Pancreas (tissue), 10 donors: ENCODE results near the gene CNTN5. TPM values are rescaled to one million over a fixed set of nuclear protein-coding genes. Genes with fewer than 3 reads are reported as not detected.

ENCODE experiments used
- ATAC-seq, 4 donors: fragments of 200-7000 bp; cut with Tn5 transposase; one replicate each; pipeline versions ENCODE4 v1.8.0 to v1.9.1; 2020; ENCODE audit warnings: mild to moderate bottlenecking in 4 of 4, moderate library complexity in 4 of 4
- DNase-seq, 6 donors: peaks; one replicate each; pipeline ENCODE4 v3.0.0-alpha.2; 2020
- FAIRE-seq: peaks from 2 replicates; lab custom pipeline; 2012; peaks lifted over from hg19 to GRCh38; lab: Jason Lieb, UNC
- H3K27ac ChIP-seq, 4 donors: fragments of 200-600 bp; sonication (generic); 1 replicate in 3 of 4; 2 replicates in 1 of 4; pipeline versions ENCODE4 v1.5.0 to v1.8.0; 2020
- H3K27me3 ChIP-seq, 4 donors: fragments of 200-600 bp; one replicate each; pipeline ENCODE4 v1.8.0; 2021
- H3K36me3 ChIP-seq, 3 donors: fragments of 200-600 bp; sonication (generic) in 1 of 3; one replicate each; pipeline versions ENCODE4 v1.5.0 to v1.8.0; 2020 to 2021
- H3K4me1 ChIP-seq, 3 donors: fragments of 200-600 bp; one replicate each; pipeline ENCODE4 v1.8.0; 2021
- H3K4me3 ChIP-seq, 4 donors: fragments of 200-600 bp; sonication (generic) in 2 of 4; one replicate each; pipeline versions ENCODE4 v1.5.0 to v1.8.0; 2020 to 2021
- H3K9me3 ChIP-seq, 4 donors: fragments of 200-600 bp; one replicate each; pipeline ENCODE4 v1.8.0; 2021
- WGBS, 2 donors: extraction: QIAGEN DNeasy Blood & Tissue Kit; methylation state at CpG; one replicate each; pipeline ENCODE4 v1.1.7; 2013; 5-methylcytosine and 5-hydroxymethylcytosine counted together
- intact Hi-C, 3 donors: fragments of 100-400 bp; cut with DNase I; formaldehyde crosslinking; loops; one replicate each; pipeline versions ENCODE4 v1.11.1 to v1.14.2; 2022
- polyA plus RNA-seq, 2 donors: library from polyadenylated mRNA; stranded (reverse); fragments of 200-250 nt; gene quantifications; one replicate each; pipeline ENCODE4 v1.2.3, GENCODE V29; 2013
- total RNA-seq, 6 donors: library from RNA; stranded (reverse); fragmentation: NEBNext Ultra II Directional in 4 of 6; extraction: Animal tissue kit (Norgen Biotek cat#: 25700) in 4 of 6; gene quantifications; one replicate each; pipeline versions ENCODE4 v1.2.1 to v1.2.4, GENCODE V29; 2021 to 2023
- TF ChIP-seq, protein P1 (sequence below), 4 donors: fragments of 200-600 bp; sonication (generic) in 3 of 4; IDR thresholded peaks; one replicate each; pipeline versions ENCODE4 v1.5.0 to v1.8.0; 2021; ENCODE audit warnings: antibody characterized with exemption in 4 of 4
- donor health status: healthy with polysubstance abuse.
- donor health status: DM: no; HTN: no; CAD: no; lungs with moderate emphysema.
- donor health status: DM: no; HTN: no; CAD: no.
- donor health status: control.
- donor health status: control.
- donor health status: Bipolar disorder and iron deficiency.
- donor health status: DM: yes; HTN: yes; CAD: no.
- donor health status: DM: no; HTN: no; CAD: no.
- donor health status: DM: no; HTN: no; CAD: no.
- donor health status: DM: yes; HTN: yes; CAD: no.

Gene CNTN5
- total and polyA plus RNA-seq, 8 donors, result 0.11 to 1.2 (median 0.58) TPM

DNA sequence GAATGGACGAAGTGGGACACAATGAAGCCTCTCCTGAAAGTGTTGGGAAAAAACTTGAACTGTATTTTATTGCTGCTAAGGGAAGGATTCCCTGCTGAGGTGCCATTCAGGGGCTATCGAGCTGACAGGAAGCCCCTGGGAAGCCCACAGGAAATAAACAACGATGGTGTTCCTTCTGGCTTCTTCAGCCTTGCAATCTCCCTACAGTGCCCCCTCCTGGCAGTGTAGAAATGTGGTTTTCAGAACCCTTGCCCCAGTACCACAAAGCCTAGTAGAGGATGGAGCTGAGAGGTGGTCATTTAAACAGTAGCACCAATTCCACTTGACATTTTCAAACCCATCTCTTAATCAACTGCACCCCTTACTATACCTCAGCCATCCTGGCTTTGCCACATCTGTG lies 989.6 kb downstream of the CNTN5 start:
- H3K4me1 ChIP-seq, result peaks cover 20 to 37% (median 36%) of the 10 kb centered on the region in 3 donors
- DNase-seq (no peak), FAIRE-seq (no peak), ATAC-seq (no peak)
- H3K9me3 ChIP-seq, result no peaks in the 10 kb centered on the region
- no peaks in the 10 kb centered on the region for H3K36me3 ChIP-seq
- no peak overlapping the region for H3K27ac ChIP-seq
- no peaks in the 10 kb centered on the region for H3K27me3 ChIP-seq
- intact Hi-C loops, result no loop called here
- TF ChIP-seq, protein P1, sequence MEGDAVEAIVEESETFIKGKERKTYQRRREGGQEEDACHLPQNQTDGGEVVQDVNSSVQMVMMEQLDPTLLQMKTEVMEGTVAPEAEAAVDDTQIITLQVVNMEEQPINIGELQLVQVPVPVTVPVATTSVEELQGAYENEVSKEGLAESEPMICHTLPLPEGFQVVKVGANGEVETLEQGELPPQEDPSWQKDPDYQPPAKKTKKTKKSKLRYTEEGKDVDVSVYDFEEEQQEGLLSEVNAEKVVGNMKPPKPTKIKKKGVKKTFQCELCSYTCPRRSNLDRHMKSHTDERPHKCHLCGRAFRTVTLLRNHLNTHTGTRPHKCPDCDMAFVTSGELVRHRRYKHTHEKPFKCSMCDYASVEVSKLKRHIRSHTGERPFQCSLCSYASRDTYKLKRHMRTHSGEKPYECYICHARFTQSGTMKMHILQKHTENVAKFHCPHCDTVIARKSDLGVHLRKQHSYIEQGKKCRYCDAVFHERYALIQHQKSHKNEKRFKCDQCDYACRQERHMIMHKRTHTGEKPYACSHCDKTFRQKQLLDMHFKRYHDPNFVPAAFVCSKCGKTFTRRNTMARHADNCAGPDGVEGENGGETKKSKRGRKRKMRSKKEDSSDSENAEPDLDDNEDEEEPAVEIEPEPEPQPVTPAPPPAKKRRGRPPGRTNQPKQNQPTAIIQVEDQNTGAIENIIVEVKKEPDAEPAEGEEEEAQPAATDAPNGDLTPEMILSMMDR (IDR thresholded peaks at IDR 0.05), result no peak
- H3K4me3 ChIP-seq, result no peak overlapping the region
- WGBS, 2 donors, result 90 to 92% methylated on average over 3 of the region's 3 CpGs

DNA sequence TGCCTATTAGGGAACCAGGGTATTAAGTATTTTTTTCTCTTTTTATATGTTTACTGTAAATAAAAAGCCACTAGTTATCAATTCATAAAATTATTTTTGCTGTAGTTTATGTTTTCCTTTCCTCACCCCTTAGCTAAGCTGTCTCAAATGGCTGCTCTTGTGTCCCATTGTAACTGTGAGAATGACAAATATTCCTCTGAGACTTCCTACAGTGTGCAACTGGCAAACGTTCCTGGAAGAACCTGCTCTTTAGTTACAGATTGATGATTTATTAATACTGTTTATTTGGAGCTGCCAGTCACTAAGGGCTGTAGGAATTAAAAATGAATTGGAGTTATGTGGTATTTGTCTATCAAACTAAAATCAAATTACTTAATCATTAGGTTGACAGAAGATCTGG lies 990.9 kb downstream of the CNTN5 start:
- Histone ChIP-seq H3K4me3 (no peak overlapping the region), H3K36me3 (no peaks in the 10 kb centered on the region), H3K9me3 (no peaks in the 10 kb centered on the region), H3K4me1 (peaks cover 20 to 37% (median 36%) of the 10 kb centered on the region in 3 donors), H3K27me3 (no peaks in the 10 kb centered on the region), H3K27ac (peak overlapping the region in 1 of 4 donors; percentile 24)
- TF ChIP-seq, protein P1 (IDR thresholded peaks at IDR 0.05), result no peak
- FAIRE-seq, result no peak
- 0 to 1% methylated on average over 1 of the region's 1 CpG for WGBS, 2 donors
- intact Hi-C loops, result no loop called here
- no peak for DNase-seq
- ATAC-seq, result peak in 3 of 4 donors; percentile 41 to 56 (median 48)

DNA sequence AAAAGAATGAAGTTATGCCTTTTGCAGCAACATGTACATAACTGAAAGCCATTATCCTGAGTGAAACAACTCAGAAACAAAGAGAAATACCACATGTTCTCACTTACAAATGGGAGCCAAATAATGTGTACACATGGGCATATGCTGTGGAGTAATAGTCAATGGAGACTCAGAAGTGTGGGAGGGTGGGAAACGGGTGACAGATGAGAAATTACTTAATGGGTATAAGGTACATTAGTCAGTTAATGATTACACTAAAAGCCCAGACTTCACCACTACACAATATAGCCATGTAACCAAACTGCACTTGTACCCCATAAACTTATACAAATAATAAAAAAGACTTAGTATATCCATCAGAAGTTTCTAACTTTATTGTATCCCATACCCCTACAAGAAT lies 992.3 kb downstream of the CNTN5 start:
- H3K36me3 ChIP-seq, result no peaks in the 10 kb centered on the region
- WGBS, 2 donors, result 58 to 65% methylated on average over 1 of the region's 1 CpG
- H3K27me3 ChIP-seq, result no peaks in the 10 kb centered on the region
- H3K4me3 ChIP-seq, result no peak overlapping the region
- H3K4me1 ChIP-seq, result peaks cover 19 to 33% (median 33%) of the 10 kb centered on the region in 3 donors
- FAIRE-seq (no peak), DNase-seq (no peak), ATAC-seq (peak in 1 of 4 donors; percentile 35)
- no peaks in the 10 kb centered on the region for H3K9me3 ChIP-seq
- TF ChIP-seq, protein P1 (IDR thresholded peaks at IDR 0.05), result no peak
- intact Hi-C loops, result no loop called here
- H3K27ac ChIP-seq, result no peak overlapping the region

DNA sequence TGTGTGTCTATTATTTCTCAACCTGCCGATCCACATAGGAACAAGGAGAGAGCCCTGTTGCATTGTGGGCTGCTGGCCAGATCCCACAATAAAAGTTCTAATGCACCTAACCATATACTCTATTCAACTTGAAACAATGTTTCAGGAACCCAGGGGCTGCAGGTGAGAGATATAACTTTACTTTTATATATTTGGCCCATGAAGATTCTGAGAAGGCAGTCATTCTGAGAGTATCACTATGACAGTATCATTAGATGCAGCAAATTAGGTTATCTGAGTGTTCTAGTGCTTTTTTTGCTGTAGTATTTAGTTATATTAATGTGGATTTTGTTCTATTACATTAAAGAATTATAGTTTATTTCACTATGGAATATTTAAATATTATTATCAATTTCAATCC lies 1011.2 kb downstream of the CNTN5 start:
- no peaks in the 10 kb centered on the region for H3K27me3 ChIP-seq
- intact Hi-C loops, result no loop called here
- H3K4me3 ChIP-seq, result no peak overlapping the region
- FAIRE-seq (no peak), DNase-seq (no peak), ATAC-seq (no peak)
- H3K4me1 ChIP-seq, result no peaks in the 10 kb centered on the region
- H3K9me3 ChIP-seq, result no peaks in the 10 kb centered on the region
- H3K27ac ChIP-seq, result no peak overlapping the region
- H3K36me3 ChIP-seq, result no peaks in the 10 kb centered on the region
- 92 to 96% methylated on average over 1 of the region's 1 CpG for WGBS, 2 donors
- TF ChIP-seq, protein P1 (IDR thresholded peaks at IDR 0.05), result no peak

DNA sequence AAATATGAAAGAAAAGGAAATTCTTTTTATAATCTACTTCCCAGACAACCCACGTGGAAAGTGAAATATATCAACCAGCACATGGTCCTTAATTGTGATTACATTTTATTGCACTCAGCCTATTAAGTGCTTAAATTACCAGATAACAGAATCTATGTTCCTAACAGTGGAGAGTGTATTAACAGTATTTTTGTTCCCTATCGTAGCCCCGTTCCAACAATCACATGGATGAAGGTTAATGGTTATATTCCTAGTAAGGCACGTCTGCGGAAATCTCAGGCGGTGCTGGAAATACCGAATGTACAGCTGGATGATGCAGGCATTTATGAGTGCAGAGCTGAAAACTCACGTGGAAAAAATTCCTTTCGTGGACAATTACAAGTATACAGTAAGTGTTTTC lies 1040.3 kb downstream of the CNTN5 start:
- no peak for ATAC-seq
- FAIRE-seq, result no peak
- Histone ChIP-seq H3K27me3 (no peaks in the 10 kb centered on the region), H3K27ac (no peak overlapping the region), H3K4me3 (peak overlapping the region in 1 of 4 donors; percentile 4), H3K9me3 (no peaks in the 10 kb centered on the region), H3K4me1 (no peaks in the 10 kb centered on the region), H3K36me3 (no peaks in the 10 kb centered on the region)
- no peak for DNase-seq
- 67% methylated on average over 9 of the region's 9 CpGs for WGBS, 2 donors
- intact Hi-C loops, result no loop called here
- TF ChIP-seq, protein P1 (IDR thresholded peaks at IDR 0.05), result no peak
